ENCODE measurements around the gene PAM16. TPM values are rescaled to one million over a fixed set of nuclear protein-coding genes. Genes with fewer than 3 reads are reported as not detected.

The PAM16 gene
- polyA plus RNA-seq, 1 donor from 2014 or later, result 145 TPM

DNA sequence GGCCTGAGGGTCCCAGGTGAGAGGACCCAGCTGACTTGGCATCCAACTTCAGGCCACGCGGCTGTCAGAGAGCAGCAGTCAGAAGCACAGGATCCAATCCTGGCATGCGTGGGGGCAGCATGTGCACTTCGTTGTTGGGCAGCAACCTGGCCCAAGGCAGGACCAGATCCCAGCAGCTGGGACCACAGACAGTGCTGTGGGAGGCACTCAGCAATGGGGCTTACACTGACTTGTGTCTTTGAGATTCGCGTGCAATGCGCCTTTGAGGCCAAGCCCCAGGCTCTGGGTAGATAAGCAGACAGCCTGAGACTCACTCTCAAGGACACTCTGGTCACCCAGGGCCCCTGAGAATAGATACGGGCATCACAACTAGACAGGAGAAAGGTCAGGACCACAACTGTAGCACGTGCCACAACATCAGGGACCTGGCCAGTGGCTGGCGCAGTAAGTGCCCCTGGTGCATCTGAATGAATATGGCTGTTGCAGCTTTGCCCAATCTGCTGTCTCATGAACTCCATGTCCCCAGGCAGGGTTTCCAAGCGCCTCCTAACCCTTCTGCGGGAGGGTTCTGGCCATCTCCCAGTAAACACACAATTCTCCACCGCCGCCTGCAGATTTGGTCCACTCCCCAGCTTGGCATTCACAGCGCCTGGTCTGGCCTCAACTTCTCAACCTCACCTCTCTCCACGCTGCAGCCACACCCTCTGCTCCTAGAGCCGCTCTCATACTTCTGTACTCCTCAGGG, 3.2 kb downstream of the PAM16 start:
- no peak overlapping the region for H3K9ac ChIP-seq (ENCODE audit: low read length)
- no peak overlapping the region for H3K4me2 ChIP-seq (ENCODE audit: low read length)
- no peaks in the 10 kb centered on the region for H3F3A ChIP-seq (ENCODE audit: insufficient read depth, low read length, poor library complexity, severe bottlenecking)
- H3K4me3 ChIP-seq (ENCODE audit: low read length), result no peak overlapping the region
- H3K36me3 ChIP-seq (ENCODE audit: insufficient read depth, low read length), result no peaks in the 10 kb centered on the region
- H3K27me3 ChIP-seq (ENCODE audit: insufficient read depth, low read depth, low read length), result no peaks in the 10 kb centered on the region
- no peak for TF ChIP-seq REST (IDR thresholded peaks at IDR 0.05; ENCODE audit: borderline replicate concordance)
- H3K79me2 ChIP-seq (replicated peaks; ENCODE audit: insufficient read depth, low read length), result peaks cover 10% of the 10 kb centered on the region
- H3K9me2 ChIP-seq (ENCODE audit: insufficient read depth, low read length), result no peaks in the 10 kb centered on the region
- no peaks in the 10 kb centered on the region for H3K9me3 ChIP-seq (ENCODE audit: low read length)
- H4K20me1 ChIP-seq (ENCODE audit: insufficient read depth), result no peaks in the 10 kb centered on the region
- H2AFZ ChIP-seq (ENCODE audit: low read depth, low read length), result no peak overlapping the region
- no peak overlapping the region for H3K27ac ChIP-seq (ENCODE audit: low read length)

- Histone ChIP-seq H3K27me3 (ENCODE audit: insufficient read depth, low read depth, low read length) (no peaks in the 10 kb centered on the region), H2AFZ (ENCODE audit: low read depth, low read length) (no peak overlapping the region), H3K27ac (ENCODE audit: low read length) (no peak overlapping the region), H3K9me2 (ENCODE audit: insufficient read depth, low read length) (no peaks in the 10 kb centered on the region), H3K79me2 (replicated peaks; ENCODE audit: insufficient read depth, low read length) (peaks cover 10% of the 10 kb centered on the region), H3K36me3 (ENCODE audit: insufficient read depth, low read length) (no peaks in the 10 kb centered on the region), H3K4me3 (ENCODE audit: low read length) (no peak overlapping the region), H3K9me3 (ENCODE audit: low read length) (no peaks in the 10 kb centered on the region), H3F3A (ENCODE audit: insufficient read depth, low read length, poor library complexity, severe bottlenecking) (no peaks in the 10 kb centered on the region), H4K20me1 (ENCODE audit: insufficient read depth) (no peaks in the 10 kb centered on the region), H3K9ac (ENCODE audit: low read length) (no peak overlapping the region), H3K4me2 (ENCODE audit: low read length) (no peak overlapping the region)
- TF ChIP-seq CTCF (IDR thresholded peaks at IDR 0.05; ENCODE audit: poor library complexity, severe bottlenecking), result no peak
- no peak for TF ChIP-seq MXI1 (conservative IDR thresholded peaks at IDR 0.05; ENCODE audit: poor library complexity, severe bottlenecking)
- TF ChIP-seq POLR2AphosphoS5 (IDR thresholded peaks at IDR 0.05), result no peak
- no peak for TF ChIP-seq SMC3 (conservative IDR thresholded peaks at IDR 0.05; ENCODE audit: poor library complexity)
- TF ChIP-seq REST (IDR thresholded peaks at IDR 0.05; ENCODE audit: borderline replicate concordance), result no peak
- TF ChIP-seq EP300 (conservative IDR thresholded peaks at IDR 0.05; ENCODE audit: poor library complexity, severe bottlenecking), result no peak
- TF ChIP-seq EZH2 (IDR thresholded peaks at IDR 0.05; ENCODE audit: borderline replicate concordance, insufficient read depth, low read length, poor library complexity, severe bottlenecking), result no peak
- TF ChIP-seq RAD21 (conservative IDR thresholded peaks at IDR 0.05), result no peak
- no peak for TF ChIP-seq TAF1 (IDR thresholded peaks at IDR 0.05; ENCODE audit: low read depth)
Measured at GRCh38 chr16:4347010-4347409, 4.1 kb downstream of the PAM16 start.
